GM19025 (cell line): Measurements from ENCODE around the gene IFNL4.
"Not testable (repeated sequence)": the region's sequence is repeated elsewhere in the genome, so short reads cannot be mapped to it uniquely, and the experiment has no call there.

Experiments
- ATAC-seq: cut with Tn5 transposase; IDR thresholded peaks from one replicate; pipeline ENCODE4 v1.9.1; 2021; ENCODE audit warnings: mild to moderate bottlenecking, low read depth, moderate library complexity; ENCODE audit not compliant: unreplicated experiment

The IFNL4 gene

GRCh38 chr19:39261704-39262103 lies 13.0 kb upstream of the IFNL4 start:
- ATAC-seq: no peak

- ATAC-seq: no peak
These were observed 8.6 kb upstream of the IFNL4 start for GRCh38 chr19:39257227-39257626.

GRCh38 chr19:39254531-39255345 lies 6.1 kb upstream of the IFNL4 start:
- no peak for ATAC-seq

- no peak for ATAC-seq
These were observed 4.9 kb upstream of the IFNL4 start for GRCh38 chr19:39253374-39254149.

GRCh38 chr19:39252458-39252857 lies 3.8 kb upstream of the IFNL4 start:
- ATAC-seq: no peak

GRCh38 chr19:39251846-39252245 lies 3.2 kb upstream of the IFNL4 start:
- no peak for ATAC-seq

GRCh38 chr19:39251081-39251480 lies 2.4 kb upstream of the IFNL4 start:
- no peak for ATAC-seq

- no peak for ATAC-seq
These were observed 673 bp downstream of the IFNL4 start for GRCh38 chr19:39247701-39248664.

- no peak for ATAC-seq
These were observed 1.5 kb downstream of the IFNL4 start for GRCh38 chr19:39246951-39247669.

GRCh38 chr19:39245166-39245565 lies 3.5 kb downstream of the IFNL4 start:
- not testable (repeated sequence) for ATAC-seq

GRCh38 chr19:39244410-39245100 lies 4.1 kb downstream of the IFNL4 start, which contains the start of gene IFNL3:
TSS of gene IFNL3 (minus strand) at chr19:39245006. CDS start at chr19:39244967, 39 bp downstream.
- not testable (repeated sequence) for ATAC-seq

- not testable (repeated sequence) for ATAC-seq
These were observed 4.9 kb downstream of the IFNL4 start for GRCh38 chr19:39243741-39244140.

- ATAC-seq: no peak
These were observed 8.2 kb downstream of the IFNL4 start for GRCh38 chr19:39240421-39240820.

- no peak for ATAC-seq
These were observed 9.7 kb downstream of the IFNL4 start for GRCh38 chr19:39238944-39239343.

- ATAC-seq: no peak
These were observed 10.4 kb downstream of the IFNL4 start for GRCh38 chr19:39238209-39238608.

GRCh38 chr19:39237200-39238184 lies 11.2 kb downstream of the IFNL4 start:
- ATAC-seq: no peak

GRCh38 chr19:39236527-39236926 lies 12.1 kb downstream of the IFNL4 start:
- no peak for ATAC-seq

GRCh38 chr19:39232708-39233107 lies 15.9 kb downstream of the IFNL4 start:
- ATAC-seq: no peak
